ENCODE data around the gene NRXN3.

The NRXN3 gene

DNA sequence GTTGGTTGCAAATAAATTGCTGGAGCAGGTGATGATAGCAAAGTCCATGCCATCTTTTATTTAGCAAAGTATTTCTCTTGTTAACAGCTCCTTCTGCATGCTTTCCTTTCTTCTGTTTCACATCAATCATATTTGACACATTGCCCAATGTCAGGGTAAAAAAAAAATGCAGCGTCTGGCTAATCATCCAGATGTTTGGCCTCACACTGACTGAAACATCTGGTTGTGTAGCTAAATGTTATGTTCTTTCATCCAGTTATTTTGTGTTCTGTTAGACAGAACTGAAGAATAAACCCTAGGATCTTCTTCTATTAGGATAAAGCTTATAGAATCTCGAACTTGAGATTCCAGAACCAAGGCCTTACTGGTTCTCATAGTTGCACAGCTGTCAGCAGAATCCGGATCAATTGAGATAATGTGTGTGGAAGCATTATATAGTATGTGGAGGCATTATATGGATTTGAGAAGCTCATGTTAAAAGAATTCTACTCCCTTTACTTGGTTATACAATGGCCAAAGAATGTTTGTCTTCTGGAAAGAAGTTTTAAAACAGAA lies 1182.0 kb downstream of the NRXN3 start:
- in situ Hi-C loops (cut with MboI; ENCODE audit: low pct_unique_long_range_greater_than_20kb, low sequenced_read_pairs) = no loop called here
- no peak for DNase-seq

DNA sequence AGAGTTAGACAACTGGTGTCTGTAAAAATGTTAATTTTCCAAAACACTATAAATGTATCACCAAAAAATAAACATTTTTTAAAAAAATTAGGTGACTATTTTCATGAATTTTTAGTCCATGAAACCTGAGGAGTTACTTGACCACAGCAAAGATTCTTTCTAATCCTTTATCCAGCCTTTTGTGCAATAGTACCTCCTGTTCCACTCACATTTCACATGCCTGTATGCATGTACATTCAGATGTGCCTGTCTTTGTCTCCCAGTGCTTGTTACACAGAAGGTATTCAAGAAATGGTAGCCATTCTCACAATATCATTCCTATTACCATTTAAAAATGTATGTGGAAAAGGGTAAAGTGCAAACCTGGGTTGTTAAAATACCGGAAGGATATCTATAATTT lies 1184.2 kb downstream of the NRXN3 start:
- in situ Hi-C loops (cut with MboI; ENCODE audit: low pct_unique_long_range_greater_than_20kb, low sequenced_read_pairs) = no loop called here

DNA sequence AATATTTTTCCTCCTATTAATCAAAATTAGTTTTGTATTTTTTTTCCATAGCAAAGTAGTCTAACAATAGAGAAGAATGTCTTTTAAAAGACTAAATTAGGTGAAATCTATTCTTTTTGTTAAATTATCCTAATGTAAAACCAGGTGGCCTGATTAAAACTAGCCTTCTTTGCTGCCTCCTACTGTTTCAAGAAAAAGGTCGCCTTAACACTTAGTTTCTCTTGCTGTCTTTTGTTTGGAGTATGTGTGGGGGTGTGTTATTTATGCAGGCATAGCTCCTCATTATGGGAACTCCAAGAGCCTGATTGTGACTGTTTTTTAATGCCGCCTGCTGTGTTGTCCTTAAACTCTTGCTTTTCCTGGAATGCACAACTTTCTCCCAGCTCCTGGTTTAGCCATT lies 1185.9 kb downstream of the NRXN3 start:
- in situ Hi-C loops (cut with MboI; ENCODE audit: low pct_unique_long_range_greater_than_20kb, low sequenced_read_pairs) = no loop called here
- no peak for DNase-seq

More for the DNA sequence above, 1184.2 kb downstream of the NRXN3 start:
- no peak for DNase-seq

DNA sequence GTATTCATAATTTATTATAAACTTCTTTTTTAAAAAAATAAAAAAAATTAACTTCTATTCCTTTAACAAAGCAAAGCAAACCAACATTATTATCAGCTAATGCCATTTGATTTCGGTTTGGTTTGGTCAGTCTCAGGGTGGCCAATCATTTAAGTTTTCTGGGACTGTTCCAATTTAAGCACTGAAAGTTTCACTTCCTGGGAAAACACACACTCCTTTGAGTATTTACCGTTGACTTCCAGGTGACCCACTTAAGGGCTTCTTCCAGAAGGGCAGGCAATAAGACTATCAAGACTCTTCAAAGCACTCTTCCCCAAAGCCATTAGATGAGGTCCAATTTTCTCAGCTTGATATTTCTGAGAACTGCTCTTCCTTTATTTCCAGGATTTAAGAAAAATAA lies 1187.1 kb downstream of the NRXN3 start:
- DNase-seq = no peak
- in situ Hi-C loops (cut with MboI; ENCODE audit: low pct_unique_long_range_greater_than_20kb, low sequenced_read_pairs) = no loop called here

DNA sequence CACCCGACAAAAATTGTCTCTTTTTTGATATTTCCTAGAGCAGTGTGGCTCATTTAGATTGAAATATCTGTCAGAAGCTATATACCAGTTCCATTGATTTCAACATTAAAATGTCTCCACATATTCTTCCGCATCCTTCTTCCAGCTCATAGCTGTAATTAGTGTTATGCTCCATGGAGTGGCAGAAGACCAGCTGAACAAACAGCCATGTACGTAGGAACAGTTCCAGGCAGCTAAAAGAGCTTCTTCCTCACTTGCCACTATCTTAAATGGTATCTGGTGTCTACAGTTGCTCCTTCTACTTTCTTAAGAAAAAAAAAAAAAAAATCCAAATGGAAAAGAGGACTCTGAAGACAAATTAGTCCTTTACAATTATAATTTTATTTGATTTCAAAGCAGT lies 1193.1 kb downstream of the NRXN3 start:
- in situ Hi-C loops (cut with MboI; ENCODE audit: low pct_unique_long_range_greater_than_20kb, low sequenced_read_pairs) = no loop called here
- no peak for DNase-seq

GRCh38 chr14:79369359-79370332 lies 1199.5 kb downstream of the NRXN3 start:
- no peak for DNase-seq
- in situ Hi-C loops (cut with MboI; ENCODE audit: low pct_unique_long_range_greater_than_20kb, low sequenced_read_pairs) = no loop called here

GRCh38 chr14:79370969-79371368 lies 1200.8 kb downstream of the NRXN3 start:
- in situ Hi-C loops (cut with MboI; ENCODE audit: low pct_unique_long_range_greater_than_20kb, low sequenced_read_pairs) = no loop called here
- DNase-seq = no peak

DNA sequence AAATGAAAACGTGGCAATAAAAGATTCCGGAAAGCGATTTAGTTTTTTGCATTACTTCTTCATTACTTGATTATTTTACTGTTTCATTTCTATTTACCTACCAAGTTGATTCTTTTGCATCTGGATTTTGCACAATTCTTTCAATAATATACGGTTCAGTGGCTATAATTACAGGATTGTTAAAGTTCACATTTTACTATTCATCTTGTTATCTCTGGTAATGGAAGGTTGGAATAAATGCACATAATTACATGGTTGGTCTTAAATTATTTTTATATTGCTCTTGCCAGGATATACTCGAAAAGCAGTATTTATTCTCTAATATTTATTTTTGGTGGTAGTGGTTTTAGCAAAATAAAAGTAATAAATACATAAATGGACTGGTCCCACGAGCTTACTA lies 1203.3 kb downstream of the NRXN3 start:
- no peak for DNase-seq

DNA sequence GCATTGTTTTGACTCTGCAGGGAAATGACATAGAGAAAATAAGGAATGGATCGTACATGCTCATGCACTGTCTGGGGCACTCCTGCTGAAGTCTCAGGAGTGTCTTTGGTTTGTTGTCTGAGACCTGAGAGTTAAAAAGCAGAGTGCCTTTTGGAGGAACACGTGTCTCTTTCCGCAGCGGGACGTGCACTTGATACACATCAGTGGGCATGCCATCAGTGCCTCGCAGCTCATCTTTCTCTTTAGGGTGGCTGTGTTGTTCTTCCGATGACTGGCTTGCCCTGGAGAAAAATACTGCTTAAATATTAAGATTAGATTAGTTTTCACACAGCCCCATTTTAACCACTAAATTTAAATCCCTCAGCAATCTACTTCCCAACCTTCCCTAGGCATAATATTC lies 1205.2 kb downstream of the NRXN3 start:
- in situ Hi-C loops (cut with MboI; ENCODE audit: low pct_unique_long_range_greater_than_20kb, low sequenced_read_pairs) = no loop called here
- DNase-seq = no peak

More for the DNA sequence above, 1203.3 kb downstream of the NRXN3 start:
- in situ Hi-C loops (cut with MboI; ENCODE audit: low pct_unique_long_range_greater_than_20kb, low sequenced_read_pairs) = no loop called here

DNA sequence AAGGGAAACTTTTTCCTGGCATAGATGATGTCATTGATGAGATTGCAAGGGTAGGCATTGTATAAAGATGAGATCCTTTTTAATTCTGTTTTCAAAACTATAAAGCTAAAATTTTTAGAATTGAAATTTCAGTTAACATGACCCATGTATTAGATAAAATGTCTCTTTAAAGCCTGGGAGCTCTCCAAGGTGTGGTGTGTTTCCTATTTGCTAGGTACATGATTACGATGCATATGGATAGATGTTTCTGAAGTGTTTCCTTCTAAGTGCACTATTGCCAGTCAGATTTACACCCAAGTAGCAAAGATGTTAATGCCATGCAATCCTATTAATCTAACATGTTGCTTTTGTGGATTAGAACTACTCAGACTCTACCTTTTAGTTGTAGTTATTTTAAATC lies 1206.4 kb downstream of the NRXN3 start:
- DNase-seq = no peak
- in situ Hi-C loops (cut with MboI; ENCODE audit: low pct_unique_long_range_greater_than_20kb, low sequenced_read_pairs) = no loop called here

DNA sequence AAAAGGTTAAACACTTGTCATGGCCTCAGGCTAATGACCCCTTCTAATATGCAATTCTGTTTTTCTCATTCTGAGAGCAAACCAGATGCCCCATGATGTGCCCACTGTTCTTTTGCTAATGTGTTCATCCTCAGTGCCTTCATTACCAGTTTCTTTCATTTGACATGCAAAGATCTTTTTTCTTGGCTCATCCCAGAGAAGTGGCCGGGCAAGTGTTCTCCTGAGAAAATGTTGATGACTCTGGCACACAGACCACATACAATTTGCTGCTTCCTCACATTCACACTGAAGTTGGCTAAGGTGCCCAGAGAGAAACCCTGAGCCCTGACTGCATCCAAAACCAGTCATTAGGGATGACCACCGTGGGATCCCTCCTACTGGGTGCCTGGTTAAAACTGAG lies 1207.8 kb downstream of the NRXN3 start:
- no peak for DNase-seq
- in situ Hi-C loops (cut with MboI; ENCODE audit: low pct_unique_long_range_greater_than_20kb, low sequenced_read_pairs) = no loop called here

- in situ Hi-C loops (cut with MboI; ENCODE audit: low pct_unique_long_range_greater_than_20kb, low sequenced_read_pairs) = no loop called here
- DNase-seq = no peak
These were observed 1209.1 kb downstream of the NRXN3 start for GRCh38 chr14:79379266-79379665.

DNA sequence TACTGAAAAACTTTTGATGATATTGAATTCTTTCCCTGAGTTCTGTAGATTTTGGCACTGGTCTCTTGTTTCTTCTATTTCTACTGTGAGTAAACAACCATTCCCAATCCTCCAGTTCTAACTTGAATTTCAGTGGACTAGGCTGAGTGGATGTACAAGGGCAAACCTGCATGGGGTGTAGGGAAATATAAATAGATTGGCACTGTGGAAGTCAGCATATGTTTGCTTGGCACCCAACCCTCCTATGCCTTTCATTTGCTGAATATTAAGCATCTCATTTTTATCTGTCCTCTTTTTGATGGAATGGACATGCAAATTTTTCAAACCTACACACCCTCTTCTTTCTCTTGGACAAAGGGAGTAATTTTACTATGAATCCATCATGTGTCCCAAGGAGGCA lies 1212.9 kb downstream of the NRXN3 start:
- no peak for DNase-seq
- in situ Hi-C loops (cut with MboI; ENCODE audit: low pct_unique_long_range_greater_than_20kb, low sequenced_read_pairs) = no loop called here

DNA sequence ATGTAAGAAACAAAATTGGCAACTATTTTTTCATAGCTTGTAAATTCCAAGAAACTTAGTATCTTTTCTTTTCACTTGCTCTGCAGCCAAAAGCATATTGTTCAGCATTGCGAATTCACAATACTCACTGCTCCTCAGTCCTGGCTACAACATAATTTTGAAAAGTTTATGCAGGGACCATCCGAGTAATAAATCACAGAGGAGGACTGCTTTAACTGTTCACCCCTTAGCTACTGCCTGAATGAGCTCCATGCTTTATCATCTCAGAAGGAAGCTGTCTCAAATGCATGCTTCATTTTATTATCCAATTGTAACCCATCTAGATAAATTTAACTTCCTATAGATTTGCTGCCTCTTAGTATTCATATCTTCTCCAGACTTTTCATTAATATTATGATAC lies 1213.3 kb downstream of the NRXN3 start:
- no peak for DNase-seq

GRCh38 chr14:79395061-79395460 lies 1224.9 kb downstream of the NRXN3 start:
- in situ Hi-C loops (cut with MboI; ENCODE audit: low pct_unique_long_range_greater_than_20kb, low sequenced_read_pairs) = no loop called here
- no peak for DNase-seq

More for the DNA sequence above, 1213.3 kb downstream of the NRXN3 start:
- in situ Hi-C loops (cut with MboI; ENCODE audit: low pct_unique_long_range_greater_than_20kb, low sequenced_read_pairs) = no loop called here

DNA sequence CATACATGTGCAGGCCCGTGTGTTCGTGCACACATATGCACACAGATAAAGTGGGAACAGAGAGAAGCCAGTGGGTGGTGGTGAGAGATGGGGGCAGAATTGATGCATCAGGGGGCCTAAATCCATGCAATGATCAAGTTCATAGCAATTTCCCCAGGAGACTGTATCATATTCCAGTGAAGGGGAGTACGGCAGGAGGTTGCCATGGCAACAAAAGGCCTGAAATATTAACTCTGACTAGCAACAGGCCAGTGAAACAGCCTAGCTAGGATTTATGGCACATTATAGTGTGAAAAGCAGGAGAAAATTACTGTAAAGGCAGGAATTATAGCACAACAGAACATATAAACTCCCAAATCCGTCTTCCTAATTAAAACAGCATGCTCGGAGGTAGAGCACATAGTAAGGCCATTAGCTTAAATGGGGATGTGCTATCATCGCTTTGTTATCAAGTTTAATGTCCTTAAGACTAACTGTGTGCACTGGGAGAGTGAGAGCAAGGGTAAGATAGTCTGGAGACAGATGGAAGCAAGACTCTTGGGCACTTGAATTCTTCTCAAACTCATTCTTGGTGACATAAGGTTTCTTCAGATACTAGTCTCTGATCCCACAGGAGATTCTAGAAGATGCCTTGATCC lies 1234.8 kb downstream of the NRXN3 start:
- in situ Hi-C loops (cut with MboI; ENCODE audit: low pct_unique_long_range_greater_than_20kb, low sequenced_read_pairs) = no loop called here
- no peak for DNase-seq

DNA sequence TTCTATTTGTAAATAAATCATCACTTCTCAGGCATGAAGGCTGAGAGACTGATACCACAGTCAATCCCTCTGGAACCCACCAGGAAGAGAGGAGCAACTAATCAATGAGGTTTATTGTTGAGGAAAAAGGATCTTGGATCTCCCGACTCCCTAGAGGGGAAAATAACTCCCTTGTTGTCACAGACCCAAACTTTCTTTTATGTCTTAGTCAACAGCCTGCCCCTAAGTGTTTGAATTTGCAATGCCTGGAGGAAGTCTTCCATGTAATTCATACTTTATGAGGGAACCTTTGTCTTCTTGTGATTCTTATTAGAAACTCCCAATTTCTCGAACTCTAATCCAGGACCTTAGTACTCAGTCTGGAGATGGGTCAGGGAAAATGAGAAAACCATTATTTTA lies 1235.3 kb downstream of the NRXN3 start:
- no peak for DNase-seq
- in situ Hi-C loops (cut with MboI; ENCODE audit: low pct_unique_long_range_greater_than_20kb, low sequenced_read_pairs) = no loop called here

DNA sequence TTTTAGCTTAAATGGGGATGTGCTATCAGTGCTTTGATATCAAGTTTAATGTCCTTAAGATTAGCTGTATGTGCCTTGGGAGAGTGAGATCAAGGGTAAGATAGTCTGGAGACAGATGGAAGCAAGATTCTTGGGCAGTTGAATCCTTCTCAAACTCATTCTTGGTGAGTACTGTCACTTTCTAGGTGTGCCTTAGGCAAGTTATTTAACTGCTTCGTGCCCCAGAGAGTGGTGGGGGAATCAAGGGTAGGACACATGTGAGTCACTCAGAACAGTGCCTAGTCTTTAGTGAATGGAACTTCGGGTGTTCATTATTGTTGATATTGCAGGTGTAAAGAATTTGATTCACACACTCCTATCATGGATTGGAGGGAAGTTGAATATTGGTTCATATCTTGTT lies 1237.4 kb downstream of the NRXN3 start:
- in situ Hi-C loops (cut with MboI; ENCODE audit: low pct_unique_long_range_greater_than_20kb, low sequenced_read_pairs) = no loop called here
- DNase-seq = no peak

GRCh38 chr14:79408696-79409095 lies 1238.5 kb downstream of the NRXN3 start:
- in situ Hi-C loops (cut with MboI; ENCODE audit: low pct_unique_long_range_greater_than_20kb, low sequenced_read_pairs) = no loop called here
- DNase-seq = no peak
